Measurements from ENCODE around the gene SCLT1. TPM values are rescaled to one million over a fixed set of nuclear protein-coding genes. Genes with fewer than 3 reads are reported as not detected.

SCLT1 gene
- total and polyA plus RNA-seq, 2 of the 4 experiments (the other 2 are of a cell fraction), result 4.9 to 7.7 TPM

GRCh38 chr4:128946916-128947315, 146.4 kb downstream of the SCLT1 start:
- Histone ChIP-seq H2BK15ac (ENCODE audit: low read depth, low read length) (no peak overlapping the region), H3K23ac (ENCODE audit: low read depth, low read length) (no peak overlapping the region), H4K8ac (ENCODE audit: low read depth in 2 of 2, low read length in 2 of 2) (no peak overlapping the region), H4K5ac (ENCODE audit: low read depth, low read length) (no peak overlapping the region), H3K9me1 (ENCODE audit: insufficient read depth, low read length) (no peaks in the 10 kb centered on the region), H2AFZ (replicated peaks; ENCODE audit: low read length, poor library complexity) (no peak overlapping the region), H3K4me2 (ENCODE audit: low read depth, low read length) (no peak overlapping the region), H3K9ac (ENCODE audit: low read depth, low read length) (no peak overlapping the region), H3K4me1 (ENCODE audit: control insufficient read depth, insufficient read depth, low read length) (no peaks in the 10 kb centered on the region), H3K9me3 (ENCODE audit: control insufficient read depth, insufficient read depth, low read length) (0 out of 2 replicates have a peak, but pooled peaks cover 4% of the 10 kb centered on the region), H4K20me1 (ENCODE audit: insufficient read depth, low read length) (no peaks in the 10 kb centered on the region), H3K79me1 (ENCODE audit: low read depth in 1 of 2, low read length in 2 of 2) (no peaks in the 10 kb centered on the region), H3K18ac (ENCODE audit: low read depth, low read length) (no peak overlapping the region), H2AK9ac (replicated peaks; ENCODE audit: low read depth, low read length, poor library complexity) (no peak overlapping the region), H4K91ac (ENCODE audit: insufficient read depth, low read depth, low read length) (no peak overlapping the region), H3K56ac (ENCODE audit: extremely low read depth, insufficient read depth, low read length) (no peak overlapping the region), H3K4me3 (ENCODE audit: insufficient read depth, low read depth, low read length) (no peak overlapping the region), H2AK5ac (ENCODE audit: low read depth, low read length) (no peak overlapping the region), H3K4ac (ENCODE audit: low read depth, low read length) (no peak overlapping the region), H3K36me3 (ENCODE audit: control insufficient read depth, insufficient read depth, low read length) (no peaks in the 10 kb centered on the region), H3K14ac (replicated peaks; ENCODE audit: low read depth, low read length) (no peak overlapping the region), H2BK20ac (ENCODE audit: low read depth, low read length) (no peak overlapping the region), H2BK120ac (ENCODE audit: low read depth, low read length) (no peak overlapping the region), H3K27ac (ENCODE audit: insufficient read depth, low read length) (no peak overlapping the region), H3K27me3 (ENCODE audit: control insufficient read depth, insufficient read depth, low read length) (no peaks in the 10 kb centered on the region), H2BK5ac (ENCODE audit: low read depth, low read length, poor library complexity, severe bottlenecking) (no peak overlapping the region)
- intact Hi-C loops (cut with micrococcal nuclease) (no loop called here), in situ Hi-C loops (cut with MboI; ENCODE audit: low sequenced_read_pairs) (no loop called here), dilution Hi-C loops (cut with HindIII; ENCODE audit: low sequenced_read_pairs, unreplicated experiment) (no loop called here)
- CTCF ChIA-PET, result no interaction called here
- no CpG with 5 or more reads among the region's 3 CpGs for WGBS, 2 experiments (ENCODE audit: extremely low coverage in 2 of 2, insufficient read length in 1 of 2)
- DNase-seq, result no peak
- no TSS peak for BruUV-seq (replicated peaks)
- POLR2A ChIA-PET (ENCODE audit: unreplicated experiment), result no interaction called here
- no peak for ATAC-seq (ENCODE audit: low read depth)
- TF ChIP-seq CEBPB (IDR thresholded peaks at IDR 0.05; ENCODE audit: low read depth, low read length) (no peak), RCOR1 (IDR thresholded peaks at IDR 0.05; ENCODE audit: insufficient replicate concordance, low read length) (no peak), ELK1 (IDR thresholded peaks at IDR 0.05; ENCODE audit: borderline replicate concordance, low read depth, low read length) (no peak), USF2 (IDR thresholded peaks at IDR 0.05; ENCODE audit: low read depth, low read length) (no peak), NFE2L2 (IDR thresholded peaks at IDR 0.05; ENCODE audit: low read depth, low read length) (no peak), CTCF (conservative IDR thresholded peaks at IDR 0.05; ENCODE audit: low read depth, low read length) (no peak), FOS (IDR thresholded peaks at IDR 0.05; ENCODE audit: low read depth, low read length) (no peak), MAZ (IDR thresholded peaks at IDR 0.05; ENCODE audit: borderline replicate concordance, low read depth, low read length) (no peak), SMC3 (IDR thresholded peaks at IDR 0.05; ENCODE audit: low read depth, low read length) (no peak), MXI1 (IDR thresholded peaks at IDR 0.05; ENCODE audit: borderline replicate concordance, low read depth, low read length) (no peak), BHLHE40 (IDR thresholded peaks at IDR 0.05; ENCODE audit: low read depth, low read length) (no peak), MAFK (IDR thresholded peaks at IDR 0.05; ENCODE audit: low read depth, low read length) (no peak), POLR2A (IDR thresholded peaks at IDR 0.05; ENCODE audit: low read depth, low read length) (no peak), RAD21 (IDR thresholded peaks at IDR 0.05; ENCODE audit: low read length) (no peak), CHD1 (IDR thresholded peaks at IDR 0.05; ENCODE audit: low read depth, low read length) (no peak)
